WI38 (cell line): ENCODE data around the gene KRT2.

Experiments
- H3K4me3 ChIP-seq: 2 replicates; pipeline ENCODE4 v1.5.1; 2011; ENCODE audit warnings: low read depth, mild to moderate bottlenecking, control low read depth, low read length
- TF ChIP-seq, protein P1 (sequence below): IDR thresholded peaks from 2 replicates; pipeline ENCODE4 v1.5.1; 2012; ENCODE audit warnings: low read depth, mild to moderate bottlenecking, control low read depth, low read length

The KRT2 gene

DNA sequence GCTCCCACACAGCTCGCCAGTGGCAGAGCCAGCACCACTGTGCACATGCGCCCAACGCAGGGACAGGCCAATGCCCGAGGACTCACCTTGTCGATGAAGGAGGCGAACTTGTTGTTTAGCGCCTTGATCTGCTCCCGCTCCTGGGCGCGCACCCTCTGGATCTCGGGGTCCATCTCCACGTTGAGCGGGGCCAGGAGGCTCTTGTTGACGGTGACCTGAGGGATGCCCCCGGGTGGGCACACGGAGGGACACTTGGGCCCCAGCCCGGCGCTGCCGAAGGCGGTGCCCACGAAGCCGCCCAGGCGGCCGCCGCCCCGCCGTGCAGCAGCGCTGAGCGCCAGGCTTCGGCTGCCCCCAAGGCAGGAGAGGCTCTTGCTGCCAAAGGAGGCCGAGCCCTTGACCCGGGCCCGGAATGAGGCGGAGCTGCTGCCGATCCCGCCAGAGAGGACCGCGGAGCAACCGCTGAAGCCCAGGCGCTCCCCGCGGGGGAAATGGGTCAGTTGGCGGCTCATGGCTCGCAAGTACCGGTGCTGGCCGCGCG, 51.0 kb downstream of the KRT2 start, which contains the start of gene KRT72:
TSS of gene KRT72 (minus strand) at position 523 of the 541 bp plus-strand sequence. CDS start at position 512, 11 bp downstream.
- TF ChIP-seq, protein P1, sequence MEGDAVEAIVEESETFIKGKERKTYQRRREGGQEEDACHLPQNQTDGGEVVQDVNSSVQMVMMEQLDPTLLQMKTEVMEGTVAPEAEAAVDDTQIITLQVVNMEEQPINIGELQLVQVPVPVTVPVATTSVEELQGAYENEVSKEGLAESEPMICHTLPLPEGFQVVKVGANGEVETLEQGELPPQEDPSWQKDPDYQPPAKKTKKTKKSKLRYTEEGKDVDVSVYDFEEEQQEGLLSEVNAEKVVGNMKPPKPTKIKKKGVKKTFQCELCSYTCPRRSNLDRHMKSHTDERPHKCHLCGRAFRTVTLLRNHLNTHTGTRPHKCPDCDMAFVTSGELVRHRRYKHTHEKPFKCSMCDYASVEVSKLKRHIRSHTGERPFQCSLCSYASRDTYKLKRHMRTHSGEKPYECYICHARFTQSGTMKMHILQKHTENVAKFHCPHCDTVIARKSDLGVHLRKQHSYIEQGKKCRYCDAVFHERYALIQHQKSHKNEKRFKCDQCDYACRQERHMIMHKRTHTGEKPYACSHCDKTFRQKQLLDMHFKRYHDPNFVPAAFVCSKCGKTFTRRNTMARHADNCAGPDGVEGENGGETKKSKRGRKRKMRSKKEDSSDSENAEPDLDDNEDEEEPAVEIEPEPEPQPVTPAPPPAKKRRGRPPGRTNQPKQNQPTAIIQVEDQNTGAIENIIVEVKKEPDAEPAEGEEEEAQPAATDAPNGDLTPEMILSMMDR = no peak
- no peak within 1 kb of the TSS for H3K4me3 ChIP-seq

DNA sequence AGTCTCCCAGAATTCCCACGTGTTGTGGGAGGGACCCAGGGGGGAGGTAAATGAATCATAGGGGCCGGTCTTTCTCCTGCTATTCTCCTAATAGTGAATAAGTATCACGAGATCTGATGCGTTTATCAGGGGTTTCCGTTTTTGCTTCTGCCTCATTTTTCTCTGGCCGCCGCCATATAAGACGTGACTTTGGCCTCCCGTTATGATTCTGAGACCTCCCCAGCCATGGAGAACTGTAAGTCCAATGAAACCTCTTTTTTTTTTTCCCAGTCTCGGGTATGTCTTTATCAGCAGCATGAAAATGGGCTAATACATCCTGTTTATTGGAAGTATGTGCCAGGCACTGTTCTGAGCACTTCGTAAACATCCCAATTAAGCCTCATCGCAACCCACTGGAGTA, 51.5 kb downstream of the KRT2 start:
- TF ChIP-seq, protein P1 = no peak
- no peak overlapping the region for H3K4me3 ChIP-seq

DNA sequence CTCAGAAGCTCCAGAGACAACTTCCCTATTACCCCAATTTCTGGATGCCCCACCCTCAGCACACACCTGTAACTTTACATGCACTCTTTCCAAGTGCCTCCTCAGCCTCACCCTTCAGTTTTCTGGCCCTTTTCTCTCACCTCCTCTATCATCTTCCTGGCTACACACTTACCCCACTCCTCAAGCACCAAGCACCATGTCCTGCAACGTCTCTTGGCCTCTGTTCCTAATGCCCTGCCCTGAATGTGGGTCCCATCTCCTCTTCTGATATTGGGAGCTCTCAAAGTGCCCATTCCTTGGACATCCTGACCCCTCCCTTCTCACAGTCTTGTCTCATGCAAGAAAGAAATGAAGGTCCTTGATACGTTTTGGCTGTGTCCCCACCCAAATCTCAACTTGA, 51.9 kb downstream of the KRT2 start:
- TF ChIP-seq, protein P1 = no peak
- H3K4me3 ChIP-seq = no peak overlapping the region

DNA sequence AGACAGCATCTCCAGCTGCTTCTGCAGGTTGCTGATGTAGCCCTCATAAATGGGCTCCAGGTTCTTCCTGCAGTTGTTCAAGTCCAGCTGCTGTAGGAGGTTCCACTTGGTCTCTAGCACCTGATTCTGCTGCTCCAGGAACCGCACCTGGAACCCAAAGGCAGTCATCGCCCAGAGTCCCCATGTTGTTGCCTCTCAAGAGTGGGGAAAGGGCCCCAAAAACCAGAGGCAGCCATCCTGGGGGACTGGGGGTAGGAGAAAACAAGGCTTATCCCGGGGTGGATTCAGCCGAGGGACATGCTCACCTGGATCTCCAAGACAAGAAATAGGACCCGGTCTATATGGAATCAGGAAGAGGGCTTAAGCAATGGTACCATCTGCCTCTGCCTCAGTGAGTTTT, 53.0 kb downstream of the KRT2 start:
- no peak overlapping the region for H3K4me3 ChIP-seq
- TF ChIP-seq, protein P1 = no peak
